ENCODE measurements around the gene JAKMIP3. TPM values are rescaled to one million over a fixed set of nuclear protein-coding genes. Genes with fewer than 3 reads are reported as not detected.

The JAKMIP3 gene
- total RNA-seq, 1 donor, result 0.36 TPM

DNA sequence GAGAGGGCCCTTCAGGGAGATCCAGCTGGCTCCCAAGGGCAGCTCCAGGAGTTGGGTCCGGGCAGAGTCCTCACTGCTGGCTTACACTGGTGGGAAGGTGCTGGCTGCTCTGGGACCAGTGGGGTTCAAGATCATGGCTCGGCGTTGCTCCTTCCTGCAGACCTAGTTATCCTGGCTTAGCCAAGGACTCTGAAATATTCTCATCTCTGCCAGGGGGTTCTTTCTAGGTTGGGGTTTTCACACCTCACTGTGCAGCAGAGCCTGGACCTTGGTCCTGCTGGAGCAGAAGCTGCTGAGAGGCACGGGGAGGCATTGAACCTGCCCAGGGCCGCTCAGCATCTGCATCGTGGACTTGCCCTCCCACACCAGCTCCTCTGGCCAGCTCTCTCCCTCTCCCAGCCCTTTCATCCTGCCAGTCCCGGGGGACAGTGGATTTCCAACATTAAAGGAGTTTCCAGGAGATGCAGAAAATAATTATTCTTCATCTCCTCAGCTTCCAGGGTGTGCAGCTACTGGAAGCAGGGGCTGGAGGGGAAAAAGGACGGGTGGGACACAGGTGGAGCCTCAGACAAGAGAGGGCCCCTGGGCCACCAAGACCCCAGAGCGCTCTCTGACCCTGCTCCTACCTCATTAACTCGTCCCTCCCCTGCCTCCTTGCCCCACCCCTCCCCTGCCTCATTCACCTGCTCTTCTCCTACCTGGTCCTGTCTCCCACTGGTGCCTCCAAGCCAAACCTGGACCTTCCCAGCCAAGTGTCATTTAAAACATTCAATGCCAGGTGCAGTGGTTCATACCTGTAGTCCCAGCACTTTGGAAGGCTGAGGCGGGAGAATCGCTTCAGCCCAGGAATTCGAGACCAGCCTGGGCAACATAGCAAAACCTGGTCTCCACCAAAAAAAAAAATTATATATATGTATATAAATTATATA is 42.5 kb downstream of the JAKMIP3 start:
- Histone ChIP-seq H3K4me1 (ENCODE audit: insufficient read depth, low read length) (no peaks in the 10 kb centered on the region), H3K4me3 (ENCODE audit: insufficient read depth, low read length) (no peak overlapping the region), H3K27ac (ENCODE audit: low read depth, low read length) (no peak overlapping the region), H3K27me3 (ENCODE audit: insufficient read depth, low read length) (no peaks in the 10 kb centered on the region), H4K20me1 (ENCODE audit: insufficient read depth, low read length) (no peaks in the 10 kb centered on the region), H3K9me3 (ENCODE audit: low read depth, low read length) (no peaks in the 10 kb centered on the region), H2AFZ (ENCODE audit: low read length) (no peak overlapping the region), H3K36me3 (ENCODE audit: insufficient read depth, low read length) (no peaks in the 10 kb centered on the region), H3K79me2 (ENCODE audit: insufficient read depth, low read length) (no peaks in the 10 kb centered on the region), H3K4me2 (ENCODE audit: insufficient read depth, low read length) (no peak overlapping the region)
- TF ChIP-seq, protein P1, sequence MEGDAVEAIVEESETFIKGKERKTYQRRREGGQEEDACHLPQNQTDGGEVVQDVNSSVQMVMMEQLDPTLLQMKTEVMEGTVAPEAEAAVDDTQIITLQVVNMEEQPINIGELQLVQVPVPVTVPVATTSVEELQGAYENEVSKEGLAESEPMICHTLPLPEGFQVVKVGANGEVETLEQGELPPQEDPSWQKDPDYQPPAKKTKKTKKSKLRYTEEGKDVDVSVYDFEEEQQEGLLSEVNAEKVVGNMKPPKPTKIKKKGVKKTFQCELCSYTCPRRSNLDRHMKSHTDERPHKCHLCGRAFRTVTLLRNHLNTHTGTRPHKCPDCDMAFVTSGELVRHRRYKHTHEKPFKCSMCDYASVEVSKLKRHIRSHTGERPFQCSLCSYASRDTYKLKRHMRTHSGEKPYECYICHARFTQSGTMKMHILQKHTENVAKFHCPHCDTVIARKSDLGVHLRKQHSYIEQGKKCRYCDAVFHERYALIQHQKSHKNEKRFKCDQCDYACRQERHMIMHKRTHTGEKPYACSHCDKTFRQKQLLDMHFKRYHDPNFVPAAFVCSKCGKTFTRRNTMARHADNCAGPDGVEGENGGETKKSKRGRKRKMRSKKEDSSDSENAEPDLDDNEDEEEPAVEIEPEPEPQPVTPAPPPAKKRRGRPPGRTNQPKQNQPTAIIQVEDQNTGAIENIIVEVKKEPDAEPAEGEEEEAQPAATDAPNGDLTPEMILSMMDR (IDR thresholded peaks at IDR 0.05; ENCODE audit: extremely low read depth, low read depth, low read length), result no peak
- DNase-seq (ENCODE audit: insufficient read length, low spot score, missing footprints), result peak; percentile 8

DNA sequence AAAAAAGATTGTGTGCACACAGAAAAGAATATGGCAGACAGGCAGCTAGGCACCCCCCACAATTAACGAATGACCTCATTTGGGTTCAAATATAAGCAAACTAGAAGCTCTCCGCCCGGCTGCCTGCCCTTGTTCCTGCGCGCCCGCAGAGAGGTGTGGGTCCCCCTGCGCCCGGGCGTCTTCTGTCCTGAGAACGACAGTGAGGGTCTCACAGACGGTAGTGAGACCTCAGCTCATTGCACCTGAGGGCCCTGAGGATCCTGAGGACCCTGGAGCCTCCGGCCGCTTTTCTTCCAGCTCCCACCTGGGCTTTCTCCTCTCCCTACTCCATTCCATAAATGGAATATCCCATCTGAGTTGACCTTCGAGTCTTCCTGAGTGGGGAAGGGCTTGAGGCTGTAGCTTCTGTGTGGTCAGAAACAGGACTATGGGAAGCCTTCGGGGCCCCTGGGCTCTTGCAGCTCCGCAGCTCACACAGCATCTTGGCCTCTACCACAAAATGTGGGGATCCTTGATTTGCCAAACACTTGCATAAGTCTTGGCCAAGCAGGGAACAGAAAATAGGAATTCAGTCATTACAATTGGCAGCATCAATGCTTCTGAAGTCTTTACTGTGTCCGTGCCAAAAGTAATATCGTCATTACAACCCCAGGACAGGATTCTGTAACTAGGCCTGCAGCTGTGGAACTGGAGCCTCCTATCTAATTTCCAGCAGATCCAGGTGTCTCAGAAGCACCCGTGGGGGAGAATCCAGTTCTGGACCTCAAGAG is 43.8 kb downstream of the JAKMIP3 start:
- no peak overlapping the region for H3K27ac ChIP-seq (ENCODE audit: low read depth, low read length)
- no peaks in the 10 kb centered on the region for H4K20me1 ChIP-seq (ENCODE audit: insufficient read depth, low read length)
- no peaks in the 10 kb centered on the region for H3K79me2 ChIP-seq (ENCODE audit: insufficient read depth, low read length)
- H3K4me3 ChIP-seq (ENCODE audit: insufficient read depth, low read length), result no peak overlapping the region
- no peak for DNase-seq (ENCODE audit: insufficient read length, low spot score, missing footprints)
- H3K4me1 ChIP-seq (ENCODE audit: insufficient read depth, low read length), result no peaks in the 10 kb centered on the region
- H3K4me2 ChIP-seq (ENCODE audit: insufficient read depth, low read length), result no peak overlapping the region
- no peaks in the 10 kb centered on the region for H3K9me3 ChIP-seq (ENCODE audit: low read depth, low read length)
- no peaks in the 10 kb centered on the region for H3K36me3 ChIP-seq (ENCODE audit: insufficient read depth, low read length)
- H2AFZ ChIP-seq (ENCODE audit: low read length), result no peak overlapping the region
- TF ChIP-seq, protein P1 (IDR thresholded peaks at IDR 0.05; ENCODE audit: extremely low read depth, low read depth, low read length), result no peak
- H3K27me3 ChIP-seq (ENCODE audit: insufficient read depth, low read length), result no peaks in the 10 kb centered on the region

DNA sequence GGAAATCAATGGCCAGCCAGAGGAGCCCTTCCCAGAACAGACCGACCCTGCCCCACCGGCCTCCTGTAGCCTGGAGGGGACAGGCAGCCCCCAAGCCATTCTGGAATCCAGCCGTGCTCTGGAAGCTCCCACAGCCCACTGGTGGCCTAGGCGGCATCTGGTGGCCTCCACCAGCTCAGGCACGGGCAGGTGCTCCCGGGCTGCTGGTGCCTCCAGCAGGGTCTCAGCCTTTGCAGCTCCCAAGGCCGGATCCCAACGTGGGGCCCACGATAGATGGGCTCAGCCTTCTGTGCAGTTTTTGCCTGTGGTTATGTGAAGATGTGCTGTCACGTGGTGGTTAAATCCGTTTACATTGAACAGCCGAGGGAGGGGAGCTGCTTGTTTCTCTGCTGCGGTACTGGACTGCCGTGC is 44.4 kb downstream of the JAKMIP3 start:
- no peaks in the 10 kb centered on the region for H3K27me3 ChIP-seq (ENCODE audit: insufficient read depth, low read length)
- H4K20me1 ChIP-seq (ENCODE audit: insufficient read depth, low read length), result no peaks in the 10 kb centered on the region
- H3K9me3 ChIP-seq (ENCODE audit: low read depth, low read length), result no peaks in the 10 kb centered on the region
- TF ChIP-seq, protein P1 (IDR thresholded peaks at IDR 0.05; ENCODE audit: extremely low read depth, low read depth, low read length), result no peak
- no peak overlapping the region for H3K4me2 ChIP-seq (ENCODE audit: insufficient read depth, low read length)
- no peaks in the 10 kb centered on the region for H3K36me3 ChIP-seq (ENCODE audit: insufficient read depth, low read length)
- no peak overlapping the region for H2AFZ ChIP-seq (ENCODE audit: low read length)
- no peaks in the 10 kb centered on the region for H3K4me1 ChIP-seq (ENCODE audit: insufficient read depth, low read length)
- H3K27ac ChIP-seq (ENCODE audit: low read depth, low read length), result no peak overlapping the region
- no peak overlapping the region for H3K4me3 ChIP-seq (ENCODE audit: insufficient read depth, low read length)
- no peaks in the 10 kb centered on the region for H3K79me2 ChIP-seq (ENCODE audit: insufficient read depth, low read length)
- DNase-seq (ENCODE audit: insufficient read length, low spot score, missing footprints), result no peak

DNA sequence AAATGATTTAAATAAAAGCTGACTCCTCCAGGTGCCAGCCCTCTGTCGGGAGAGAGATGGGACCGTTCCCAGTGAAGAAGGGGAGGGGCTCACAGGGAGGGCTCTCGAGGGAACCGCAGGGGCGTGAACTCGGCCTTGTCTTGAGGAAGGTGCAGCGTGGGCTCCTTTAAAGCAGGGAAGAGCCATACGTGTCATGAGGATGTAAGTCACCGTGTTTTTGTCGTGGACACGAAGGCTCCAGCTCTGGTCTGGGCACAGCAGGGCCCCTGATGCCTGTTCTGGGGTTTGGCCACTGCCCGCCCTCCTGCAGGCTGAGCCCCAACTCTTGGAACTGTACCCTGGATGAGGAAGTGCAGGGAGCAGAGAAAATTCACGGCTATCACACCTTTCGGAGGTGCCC is 45.0 kb downstream of the JAKMIP3 start:
- no peak for DNase-seq (ENCODE audit: insufficient read length, low spot score, missing footprints)
- TF ChIP-seq, protein P1 (IDR thresholded peaks at IDR 0.05; ENCODE audit: extremely low read depth, low read depth, low read length), result no peak
- no peaks in the 10 kb centered on the region for H3K4me1 ChIP-seq (ENCODE audit: insufficient read depth, low read length)
- H2AFZ ChIP-seq (ENCODE audit: low read length), result no peak overlapping the region
- H3K9me3 ChIP-seq (ENCODE audit: low read depth, low read length), result no peaks in the 10 kb centered on the region
- H3K36me3 ChIP-seq (ENCODE audit: insufficient read depth, low read length), result no peaks in the 10 kb centered on the region
- no peaks in the 10 kb centered on the region for H3K27me3 ChIP-seq (ENCODE audit: insufficient read depth, low read length)
- H3K4me3 ChIP-seq (ENCODE audit: insufficient read depth, low read length), result no peak overlapping the region
- no peaks in the 10 kb centered on the region for H3K79me2 ChIP-seq (ENCODE audit: insufficient read depth, low read length)
- H3K4me2 ChIP-seq (ENCODE audit: insufficient read depth, low read length), result no peak overlapping the region
- no peaks in the 10 kb centered on the region for H4K20me1 ChIP-seq (ENCODE audit: insufficient read depth, low read length)
- H3K27ac ChIP-seq (ENCODE audit: low read depth, low read length), result no peak overlapping the region

All from osteoblast (primary cell).